ENCODE results near the gene GNAS-AS1. TPM values are rescaled to one million over a fixed set of nuclear protein-coding genes. Genes with fewer than 3 reads are reported as not detected.

The GNAS-AS1 gene
- total RNA-seq, 1 experiment from 2014 or later, result 4.0 TPM

DNA sequence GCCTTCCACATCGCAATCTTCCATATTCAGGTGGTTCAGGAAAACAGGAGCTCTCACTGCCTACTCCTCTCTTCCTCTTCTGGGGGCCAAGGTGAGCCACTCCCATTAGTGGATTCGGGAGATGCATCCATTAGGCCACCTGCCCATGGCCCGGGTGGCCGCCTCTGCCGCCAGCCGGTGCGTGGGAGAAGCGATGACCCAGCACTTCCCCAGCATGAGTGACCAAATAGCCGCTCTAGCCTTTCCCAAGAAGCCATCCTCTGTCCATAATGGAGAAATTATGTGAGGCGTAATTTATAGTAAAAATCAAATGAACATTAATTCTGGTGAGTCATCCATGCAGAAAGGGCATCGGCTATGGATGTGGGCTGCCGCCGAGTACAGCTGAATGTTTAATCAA lies 39.4 kb downstream of the GNAS-AS1 start:
- Histone ChIP-seq H3K4me3 (ENCODE audit: low read length) (no peak overlapping the region), H3K27ac (ENCODE audit: low read length) (no peak overlapping the region), H4K20me1 (ENCODE audit: insufficient read depth, low read depth, low read length) (no peaks in the 10 kb centered on the region), H3K9me3 (ENCODE audit: low read length) (no peaks in the 10 kb centered on the region), H3K36me3 (ENCODE audit: insufficient read depth, low read length) (no peaks in the 10 kb centered on the region), H3K9me2 (replicated peaks; ENCODE audit: insufficient read depth, low read length) (no peaks in the 10 kb centered on the region), H3K27me3 (ENCODE audit: low read length) (no peaks in the 10 kb centered on the region), H3K4me1 (ENCODE audit: low read length) (no peaks in the 10 kb centered on the region), H2AFZ (ENCODE audit: low read length) (no peak overlapping the region), H3K4me2 (ENCODE audit: low read depth, low read length, poor library complexity, severe bottlenecking) (no peak overlapping the region), H3K9ac (ENCODE audit: low read length) (no peak overlapping the region), H3K79me2 (ENCODE audit: low read length) (no peaks in the 10 kb centered on the region)
- DNase-seq, result no peak

DNA sequence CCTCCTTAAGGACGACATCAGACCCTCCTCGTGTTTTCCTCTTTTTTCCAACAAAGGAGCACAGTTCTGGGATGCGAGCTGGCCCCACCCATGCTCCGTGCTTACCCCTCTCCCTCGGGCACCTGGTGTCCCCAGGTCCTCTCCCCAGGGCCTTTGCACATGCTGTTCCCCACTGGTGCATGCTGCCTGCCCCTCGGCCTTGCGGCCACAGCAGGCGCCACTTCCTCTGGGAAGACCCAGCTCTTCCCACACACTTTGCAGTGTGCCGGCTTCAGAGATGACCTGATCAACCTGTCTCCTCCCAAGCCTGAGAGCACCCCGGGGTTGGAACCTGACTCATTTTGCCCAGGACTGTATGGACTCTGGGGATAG lies 39.8 kb downstream of the GNAS-AS1 start:
- Histone ChIP-seq H3K9ac (ENCODE audit: low read length) (no peak overlapping the region), H3K79me2 (ENCODE audit: low read length) (no peaks in the 10 kb centered on the region), H3K4me3 (ENCODE audit: low read length) (no peak overlapping the region), H3K9me2 (replicated peaks; ENCODE audit: insufficient read depth, low read length) (no peaks in the 10 kb centered on the region), H3K27me3 (ENCODE audit: low read length) (no peaks in the 10 kb centered on the region), H2AFZ (ENCODE audit: low read length) (no peak overlapping the region), H3K27ac (ENCODE audit: low read length) (no peak overlapping the region), H3K36me3 (ENCODE audit: insufficient read depth, low read length) (no peaks in the 10 kb centered on the region), H3K4me2 (ENCODE audit: low read depth, low read length, poor library complexity, severe bottlenecking) (no peak overlapping the region), H4K20me1 (ENCODE audit: insufficient read depth, low read depth, low read length) (no peaks in the 10 kb centered on the region; the same call in 1 of the 2 replicates), H3K4me1 (ENCODE audit: low read length) (no peaks in the 10 kb centered on the region), H3K9me3 (ENCODE audit: low read length) (no peaks in the 10 kb centered on the region)
- DNase-seq, result no peak

DNA sequence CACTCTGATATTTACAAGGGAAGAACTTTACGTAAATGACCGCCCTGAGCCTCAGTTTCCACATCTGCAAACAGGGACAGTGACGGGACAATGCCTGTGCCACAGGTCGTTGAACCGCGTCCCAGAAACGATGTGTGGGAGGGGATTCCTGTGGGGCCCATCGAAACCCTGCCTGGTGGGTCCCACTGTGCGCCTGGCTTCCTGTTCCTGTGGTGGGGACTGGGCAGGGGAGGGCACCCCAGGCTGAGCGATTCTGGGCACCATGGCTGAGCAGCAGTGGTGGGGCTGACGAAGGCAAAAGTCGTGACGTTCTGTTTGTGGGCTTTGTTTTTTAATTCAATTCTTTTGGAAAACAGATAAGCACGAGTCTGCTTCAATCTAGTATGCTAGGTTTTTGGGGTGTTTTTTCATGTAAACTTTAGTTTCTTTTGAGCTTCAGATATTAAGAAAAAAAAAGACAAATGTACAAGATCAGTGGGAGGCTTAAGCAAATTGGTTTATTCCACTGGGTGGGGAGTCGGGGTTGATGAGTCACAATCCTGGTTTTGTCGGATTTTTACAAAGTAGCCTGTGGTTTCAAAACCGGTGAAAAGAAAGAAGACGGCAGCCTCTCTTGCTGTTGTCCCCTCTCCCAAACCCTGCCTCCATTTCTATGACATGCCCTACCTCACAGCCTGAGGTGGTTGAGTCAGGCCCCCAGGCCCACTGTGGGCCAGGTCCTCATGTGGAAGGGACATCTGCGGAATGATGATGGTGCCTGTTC lies 40.4 kb downstream of the GNAS-AS1 start:
- Histone ChIP-seq H3K79me2 (ENCODE audit: low read length) (no peaks in the 10 kb centered on the region), H3K36me3 (ENCODE audit: insufficient read depth, low read length) (no peaks in the 10 kb centered on the region), H3K4me3 (ENCODE audit: low read length) (no peak overlapping the region), H3K9me3 (ENCODE audit: low read length) (no peaks in the 10 kb centered on the region), H3K9me2 (replicated peaks; ENCODE audit: insufficient read depth, low read length) (no peaks in the 10 kb centered on the region), H3K4me2 (ENCODE audit: low read depth, low read length, poor library complexity, severe bottlenecking) (no peak overlapping the region), H3K4me1 (ENCODE audit: low read length) (no peaks in the 10 kb centered on the region), H4K20me1 (ENCODE audit: insufficient read depth, low read depth, low read length) (no peaks in the 10 kb centered on the region; the same call in 1 of the 2 replicates), H2AFZ (ENCODE audit: low read length) (no peak overlapping the region), H3K27ac (ENCODE audit: low read length) (no peak overlapping the region), H3K27me3 (ENCODE audit: low read length) (no peaks in the 10 kb centered on the region), H3K9ac (ENCODE audit: low read length) (no peak overlapping the region)
- no peak for DNase-seq

DNA sequence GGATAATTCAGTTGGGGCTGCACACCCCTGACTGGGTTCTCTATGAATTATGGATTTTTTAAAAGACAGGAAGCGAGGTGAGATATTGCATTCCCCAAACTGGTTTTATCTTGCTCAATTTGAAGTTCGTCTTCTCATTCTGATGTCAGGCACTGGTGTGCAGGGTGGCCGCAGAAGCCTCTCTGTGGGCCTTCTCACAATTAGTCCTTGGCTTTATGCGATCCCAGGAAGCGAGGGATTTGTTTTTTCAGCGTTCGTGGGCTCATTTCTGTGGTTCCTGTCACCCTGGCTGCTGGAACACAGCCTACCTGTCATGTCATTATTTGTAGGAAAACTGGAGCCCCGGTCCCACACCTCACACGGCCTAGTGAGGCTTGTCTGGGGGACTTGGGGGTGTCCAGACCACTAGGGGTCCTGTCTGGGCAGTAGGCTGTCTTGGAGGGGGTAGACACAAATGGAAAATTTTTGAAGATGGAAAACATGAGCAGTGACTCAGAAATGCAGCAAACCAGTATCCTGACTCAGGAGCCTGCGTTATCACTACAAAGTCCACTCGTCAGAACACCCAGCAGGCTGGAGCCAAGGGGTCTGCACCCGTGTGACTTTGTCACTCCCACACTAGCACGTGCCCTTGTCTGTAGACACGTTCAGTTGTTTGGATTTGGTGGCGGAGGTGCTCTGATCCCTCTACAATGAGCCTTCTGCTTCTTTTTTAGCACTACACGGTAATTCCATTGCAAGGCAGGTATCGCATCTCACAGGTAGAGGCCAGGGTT lies 42.2 kb downstream of the GNAS-AS1 start:
- Histone ChIP-seq H3K27me3 (ENCODE audit: low read length) (no peaks in the 10 kb centered on the region), H3K4me2 (ENCODE audit: low read depth, low read length, poor library complexity, severe bottlenecking) (no peak overlapping the region), H3K27ac (ENCODE audit: low read length) (no peak overlapping the region), H3K36me3 (ENCODE audit: insufficient read depth, low read length) (no peaks in the 10 kb centered on the region), H3K9me3 (ENCODE audit: low read length) (no peaks in the 10 kb centered on the region), H3K9me2 (replicated peaks; ENCODE audit: insufficient read depth, low read length) (no peaks in the 10 kb centered on the region), H4K20me1 (ENCODE audit: insufficient read depth, low read depth, low read length) (no peaks in the 10 kb centered on the region; the same call in 1 of the 2 replicates), H3K9ac (ENCODE audit: low read length) (no peak overlapping the region), H2AFZ (ENCODE audit: low read length) (no peak overlapping the region), H3K4me1 (ENCODE audit: low read length) (no peaks in the 10 kb centered on the region), H3K4me3 (ENCODE audit: low read length) (no peak overlapping the region), H3K79me2 (ENCODE audit: low read length) (no peaks in the 10 kb centered on the region)
- DNase-seq, result no peak

DNA sequence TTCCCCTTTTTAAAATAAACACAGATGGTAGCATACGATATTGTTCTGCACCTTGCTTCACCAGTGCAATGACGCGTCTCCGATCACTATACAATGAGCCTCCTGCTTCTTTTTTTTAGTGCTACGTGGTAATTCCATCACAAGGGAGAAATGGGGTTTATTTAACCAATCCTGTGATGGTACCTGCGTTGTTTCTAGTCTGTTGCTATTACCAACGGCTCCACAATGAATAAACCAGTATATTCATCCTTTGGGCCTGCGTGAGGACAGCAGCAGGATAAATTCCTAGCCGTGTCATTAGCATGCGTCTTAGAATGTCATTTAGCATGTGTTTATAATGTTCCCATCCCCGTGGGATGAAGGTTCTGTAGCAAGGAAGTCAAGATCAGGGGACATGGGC lies 42.9 kb downstream of the GNAS-AS1 start:
- Histone ChIP-seq H3K36me3 (ENCODE audit: insufficient read depth, low read length) (no peaks in the 10 kb centered on the region), H3K9ac (ENCODE audit: low read length) (no peak overlapping the region), H3K79me2 (ENCODE audit: low read length) (no peaks in the 10 kb centered on the region), H3K4me3 (ENCODE audit: low read length) (no peak overlapping the region), H2AFZ (ENCODE audit: low read length) (no peak overlapping the region), H3K27me3 (ENCODE audit: low read length) (no peaks in the 10 kb centered on the region), H4K20me1 (ENCODE audit: insufficient read depth, low read depth, low read length) (no peaks in the 10 kb centered on the region; the same call in 1 of the 2 replicates), H3K9me2 (replicated peaks; ENCODE audit: insufficient read depth, low read length) (no peaks in the 10 kb centered on the region), H3K4me1 (ENCODE audit: low read length) (peaks cover 5% of the 10 kb centered on the region), H3K4me2 (ENCODE audit: low read depth, low read length, poor library complexity, severe bottlenecking) (no peak overlapping the region), H3K27ac (ENCODE audit: low read length) (no peak overlapping the region), H3K9me3 (ENCODE audit: low read length) (no peaks in the 10 kb centered on the region)
- DNase-seq, result no peak

DNA sequence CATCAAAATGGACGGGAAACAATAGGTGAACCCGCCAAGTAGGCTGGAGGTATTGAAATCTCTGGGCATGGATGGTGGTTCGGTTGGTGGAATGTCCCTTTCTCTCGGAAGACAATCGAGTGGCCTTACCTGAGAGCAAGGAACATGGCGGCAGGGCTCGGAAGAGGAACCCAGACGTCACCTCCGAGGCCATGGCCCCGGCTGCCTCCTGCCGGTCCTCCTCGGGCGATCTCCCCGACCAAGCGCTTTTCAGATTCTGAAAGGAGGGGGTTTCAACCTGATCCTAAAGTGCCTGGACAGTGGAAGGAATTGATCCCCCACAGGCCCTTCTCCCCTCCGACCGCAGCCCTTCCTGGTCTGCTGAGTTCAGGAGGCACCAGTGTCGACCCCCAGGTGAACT lies 47.2 kb downstream of the GNAS-AS1 start:
- H2AFZ ChIP-seq (ENCODE audit: low read length), result no peak overlapping the region
- H3K4me1 ChIP-seq (ENCODE audit: low read length), result peaks cover 11% of the 10 kb centered on the region
- no peak overlapping the region for H3K4me2 ChIP-seq (ENCODE audit: low read depth, low read length, poor library complexity, severe bottlenecking)
- H3K36me3 ChIP-seq (ENCODE audit: insufficient read depth, low read length), result no peaks in the 10 kb centered on the region
- no peaks in the 10 kb centered on the region; the same call in 1 of the 2 replicates for H4K20me1 ChIP-seq (ENCODE audit: insufficient read depth, low read depth, low read length)
- H3K4me3 ChIP-seq (ENCODE audit: low read length), result no peak overlapping the region
- DNase-seq, result no peak
- H3K9ac ChIP-seq (ENCODE audit: low read length), result no peak overlapping the region
- H3K27ac ChIP-seq (ENCODE audit: low read length), result no peak overlapping the region
- H3K27me3 ChIP-seq (ENCODE audit: low read length), result no peaks in the 10 kb centered on the region; the same call in 1 of the 2 replicates
- no peaks in the 10 kb centered on the region for H3K9me2 ChIP-seq (replicated peaks; ENCODE audit: insufficient read depth, low read length)
- no peaks in the 10 kb centered on the region for H3K9me3 ChIP-seq (ENCODE audit: low read length)
- H3K79me2 ChIP-seq (ENCODE audit: low read length), result no peaks in the 10 kb centered on the region

DNA sequence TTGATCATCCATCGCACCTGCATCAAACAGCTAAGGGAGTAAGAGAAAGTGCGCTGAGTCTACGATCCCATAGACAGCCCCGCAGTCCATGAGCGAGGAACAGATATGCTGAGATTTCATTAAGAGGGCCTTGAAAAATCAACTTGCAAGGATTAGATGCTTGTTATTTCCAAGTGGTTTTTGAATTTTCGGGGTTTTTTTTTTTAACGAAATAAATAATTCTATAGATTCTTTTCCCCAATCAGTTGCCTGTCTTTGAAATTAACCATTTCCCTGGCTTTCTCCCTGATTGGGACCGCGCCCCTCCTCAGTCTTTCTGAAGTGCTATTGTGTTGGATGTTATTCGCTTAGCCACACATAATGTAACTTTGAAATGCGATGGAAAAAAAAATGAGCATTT lies 48.6 kb downstream of the GNAS-AS1 start:
- H3K9ac ChIP-seq (ENCODE audit: low read length), result no peak overlapping the region
- H3K27me3 ChIP-seq (ENCODE audit: low read length), result no peaks in the 10 kb centered on the region; the same call in 1 of the 2 replicates
- no peaks in the 10 kb centered on the region; the same call in 1 of the 2 replicates for H4K20me1 ChIP-seq (ENCODE audit: insufficient read depth, low read depth, low read length)
- H3K79me2 ChIP-seq (ENCODE audit: low read length), result no peaks in the 10 kb centered on the region
- no peak for DNase-seq
- H3K4me3 ChIP-seq (ENCODE audit: low read length), result no peak overlapping the region
- H3K9me2 ChIP-seq (replicated peaks; ENCODE audit: insufficient read depth, low read length), result no peaks in the 10 kb centered on the region
- H3K4me2 ChIP-seq (ENCODE audit: low read depth, low read length, poor library complexity, severe bottlenecking), result no peak overlapping the region
- no peaks in the 10 kb centered on the region for H3K36me3 ChIP-seq (ENCODE audit: insufficient read depth, low read length)
- no peaks in the 10 kb centered on the region for H3K9me3 ChIP-seq (ENCODE audit: low read length)
- H3K4me1 ChIP-seq (ENCODE audit: low read length), result peaks cover 11% of the 10 kb centered on the region
- no peak overlapping the region for H2AFZ ChIP-seq (ENCODE audit: low read length)
- no peak overlapping the region for H3K27ac ChIP-seq (ENCODE audit: low read length)

DNA sequence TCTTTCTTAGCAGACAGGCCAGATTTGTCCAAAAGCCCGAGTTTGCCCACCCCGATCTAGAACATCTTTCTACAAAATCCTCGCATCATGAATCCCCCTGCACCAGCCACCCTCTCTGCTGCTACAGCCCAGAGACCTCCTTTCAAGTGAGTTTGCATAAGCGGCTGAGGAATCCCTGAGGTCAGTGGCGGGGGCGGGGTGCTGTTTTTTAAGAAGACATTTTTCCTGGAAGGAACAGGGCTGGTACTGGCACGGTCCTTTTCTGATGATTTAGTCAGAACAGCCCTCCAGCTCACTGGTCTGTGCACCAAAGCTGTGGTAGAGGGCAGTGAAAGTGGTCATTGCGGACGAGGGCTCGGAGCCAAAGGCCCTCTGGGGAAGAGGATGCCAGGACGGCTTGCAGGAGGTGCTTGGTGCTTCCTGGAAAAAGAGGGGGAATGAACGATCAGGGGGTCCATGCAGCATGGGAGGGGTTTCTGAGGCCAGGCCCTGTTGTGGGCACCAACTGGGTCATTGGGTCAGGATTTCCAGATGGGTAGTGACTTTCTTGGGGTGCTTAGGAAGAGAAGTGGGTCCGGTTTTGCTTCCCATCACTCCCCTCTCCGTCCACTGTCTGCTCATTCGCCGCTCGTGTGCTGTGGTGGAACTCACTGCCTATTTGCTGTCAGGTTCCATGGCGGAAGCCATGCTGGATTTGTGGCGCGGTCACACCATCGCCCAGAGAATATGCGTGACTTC lies 50.4 kb downstream of the GNAS-AS1 start:
- H3K4me3 ChIP-seq (ENCODE audit: low read length), result no peak overlapping the region
- H3K27me3 ChIP-seq (ENCODE audit: low read length), result no peaks in the 10 kb centered on the region; the same call in 1 of the 2 replicates
- H3K9ac ChIP-seq (ENCODE audit: low read length), result no peak overlapping the region
- no peaks in the 10 kb centered on the region for H3K79me2 ChIP-seq (ENCODE audit: low read length)
- H3K9me3 ChIP-seq (ENCODE audit: low read length), result no peaks in the 10 kb centered on the region
- H3K36me3 ChIP-seq (ENCODE audit: insufficient read depth, low read length), result no peaks in the 10 kb centered on the region
- no peak overlapping the region for H3K27ac ChIP-seq (ENCODE audit: low read length)
- no peak overlapping the region for H3K4me2 ChIP-seq (ENCODE audit: low read depth, low read length, poor library complexity, severe bottlenecking)
- H2AFZ ChIP-seq (ENCODE audit: low read length), result no peak overlapping the region
- peaks cover 11% of the 10 kb centered on the region for H3K4me1 ChIP-seq (ENCODE audit: low read length)
- no peaks in the 10 kb centered on the region for H3K9me2 ChIP-seq (replicated peaks; ENCODE audit: insufficient read depth, low read length)
- H4K20me1 ChIP-seq (ENCODE audit: insufficient read depth, low read depth, low read length), result no peaks in the 10 kb centered on the region
- no peak for DNase-seq

Data from Karpas-422 (cell line).